GM19193 (cell line): ENCODE measurements around the gene PAPPA2.

Source experiments
- POLR2A ChIP-seq: IDR thresholded peaks from 4 replicates; pipeline ENCODE4 v1.6.1; 2011; ENCODE audit not compliant: insufficient read depth, insufficient read length; ENCODE audit errors: extremely low read depth

PAPPA2 gene

DNA sequence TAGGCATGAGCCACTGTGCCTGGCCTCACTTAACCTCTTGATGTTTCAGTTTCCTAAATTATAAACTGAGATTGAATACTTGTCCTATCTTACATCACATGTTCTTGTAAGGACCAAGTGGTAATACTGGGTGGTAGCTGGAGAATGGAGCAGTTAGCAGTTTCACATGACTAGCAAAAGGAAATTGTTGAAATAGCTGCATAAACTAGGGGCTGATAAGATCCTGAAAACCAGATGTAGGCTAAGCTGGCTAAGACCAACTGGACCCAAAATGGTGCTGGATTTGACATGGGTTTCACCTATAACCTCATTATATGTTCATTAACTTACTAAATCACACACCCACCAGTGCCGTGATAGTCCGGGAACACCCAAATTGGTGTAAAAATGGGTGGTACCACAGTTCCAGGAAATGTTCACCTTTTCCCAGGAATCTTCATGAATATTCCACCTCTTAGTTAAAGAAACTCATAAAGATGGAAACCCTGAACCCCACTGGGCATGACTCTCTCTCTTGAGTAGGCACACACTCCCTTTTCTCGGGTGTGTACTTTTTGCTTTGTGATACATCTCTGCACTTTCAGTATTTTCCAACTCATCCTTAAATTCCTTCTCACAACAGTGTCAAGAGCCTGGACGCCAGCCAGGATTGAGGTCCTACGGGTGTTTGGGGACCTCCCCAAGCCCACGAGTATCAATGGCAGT, at the start of gene PAPPA2:
TSS of gene PAPPA2 (plus strand) at position 502 of the 705 bp plus-strand sequence. CDS start 93,148 bp downstream, outside the sequence.
- TF ChIP-seq POLR2A, result no peak

DNA sequence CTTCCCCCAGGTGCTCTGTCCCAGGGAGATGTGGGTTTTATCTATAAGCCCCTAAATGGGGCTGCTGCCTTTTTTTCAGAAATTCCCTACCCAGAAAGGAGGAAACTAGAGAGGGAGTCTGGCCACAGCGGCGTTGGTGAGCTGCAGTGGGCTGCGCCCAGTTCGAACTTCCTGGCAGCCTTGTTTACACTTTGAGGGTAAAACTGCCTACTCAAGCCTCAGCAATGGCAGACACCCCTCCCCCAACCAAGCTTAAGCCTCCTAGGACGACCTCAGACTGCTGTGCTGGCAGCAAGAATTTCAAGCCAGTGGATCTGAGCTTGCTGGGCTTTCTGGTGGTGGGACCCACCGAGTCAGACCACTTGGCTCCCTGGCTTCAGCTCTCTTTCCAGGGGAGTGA, 46.2 kb upstream of the PAPPA2 start:
- no peak for TF ChIP-seq POLR2A

DNA sequence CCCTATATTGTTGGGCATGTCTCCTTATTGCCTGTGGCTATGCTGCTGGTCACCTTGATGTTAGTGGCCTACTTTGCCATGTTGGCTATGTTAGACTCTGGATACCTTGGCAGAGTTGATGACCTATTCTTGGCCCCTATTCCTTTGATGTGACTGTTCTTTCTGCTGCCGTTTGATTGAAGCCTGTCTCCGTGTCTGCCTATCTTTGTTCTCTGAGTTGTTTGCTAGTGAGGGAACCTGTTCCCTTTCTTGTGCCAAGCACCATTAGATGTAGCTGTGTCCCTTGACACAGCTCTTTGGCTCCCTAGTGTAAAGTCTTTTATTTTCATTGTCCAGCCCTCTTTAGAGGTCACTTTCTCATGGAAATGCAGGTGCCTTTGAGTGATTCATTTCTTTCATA, 28.7 kb upstream of the PAPPA2 start:
- no peak for TF ChIP-seq POLR2A

- no peak for TF ChIP-seq POLR2A
Measured at GRCh38 chr1:176436251-176436650, 26.7 kb upstream of the PAPPA2 start.

GRCh38 chr1:176440176-176440575, 22.8 kb upstream of the PAPPA2 start:
- no peak for TF ChIP-seq POLR2A

GRCh38 chr1:176444286-176444685, 18.7 kb upstream of the PAPPA2 start:
- no peak for TF ChIP-seq POLR2A

- TF ChIP-seq POLR2A, result no peak
Measured at GRCh38 chr1:176445402-176445801, 17.6 kb upstream of the PAPPA2 start.

DNA sequence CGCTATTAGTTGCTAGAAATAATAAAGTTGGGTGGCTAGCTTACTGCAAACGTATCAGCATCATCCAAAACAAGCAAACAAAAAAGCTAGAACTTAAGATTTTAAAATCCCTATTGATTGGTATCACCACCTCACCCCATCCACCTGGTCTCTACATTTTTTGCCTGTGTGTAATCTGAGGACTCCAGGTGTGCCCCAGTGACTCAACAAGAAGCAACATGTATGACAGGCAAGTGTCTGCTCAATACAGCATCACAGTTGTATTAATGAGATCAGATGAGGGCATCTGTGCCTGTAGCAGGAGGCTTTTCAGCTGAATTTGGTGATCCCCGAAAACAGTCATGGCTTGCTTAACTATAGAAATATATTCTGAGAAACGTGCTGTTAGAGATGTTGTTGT, 14.6 kb upstream of the PAPPA2 start:
- TF ChIP-seq POLR2A, result no peak

GRCh38 chr1:176450526-176450925, 12.4 kb upstream of the PAPPA2 start:
- TF ChIP-seq POLR2A, result no peak

DNA sequence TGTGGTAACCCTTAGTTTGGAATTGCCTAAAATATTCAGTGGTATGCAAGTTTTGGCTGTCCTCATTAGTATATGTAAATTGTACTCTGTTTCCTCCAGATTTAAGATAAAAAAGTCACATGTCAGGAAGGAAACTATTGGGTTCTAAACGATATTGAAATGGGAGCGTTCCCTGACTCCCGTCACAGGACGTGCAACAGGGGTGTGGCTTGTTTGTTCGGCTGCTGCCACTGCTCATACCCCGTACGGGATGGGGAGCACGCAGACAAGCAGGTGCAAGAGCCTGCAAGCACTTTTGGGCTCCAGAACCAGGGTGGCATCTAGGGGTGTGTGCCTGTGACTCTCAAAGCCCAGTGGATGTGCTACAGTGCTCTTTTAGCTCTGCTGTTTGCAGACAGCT, 6.2 kb upstream of the PAPPA2 start:
- TF ChIP-seq POLR2A, result no peak

- no peak for TF ChIP-seq POLR2A
Measured at GRCh38 chr1:176460544-176461336, 2.2 kb upstream of the PAPPA2 start.

DNA sequence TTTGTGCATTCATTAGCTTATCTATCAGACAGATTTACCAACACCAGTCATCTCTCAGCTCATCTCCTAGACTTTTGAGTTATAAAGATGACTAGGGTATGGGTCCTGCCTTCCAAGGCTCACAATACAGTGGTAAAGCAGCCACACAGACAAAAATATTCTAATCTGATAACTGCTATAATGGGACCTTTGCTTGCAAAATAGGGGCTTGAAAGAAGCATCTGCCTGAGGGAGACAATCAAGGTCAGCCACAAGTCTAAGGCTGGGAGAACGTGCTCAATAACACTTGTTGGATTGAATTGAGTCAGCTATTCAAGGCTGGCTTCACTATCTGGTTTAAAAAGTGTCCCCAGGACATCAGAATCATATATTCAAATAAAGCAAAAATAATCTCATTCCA, 1.4 kb upstream of the PAPPA2 start:
- TF ChIP-seq POLR2A, result no peak

- no peak for TF ChIP-seq POLR2A
Measured at GRCh38 chr1:176466514-176466913, 3.5 kb downstream of the PAPPA2 start.

DNA sequence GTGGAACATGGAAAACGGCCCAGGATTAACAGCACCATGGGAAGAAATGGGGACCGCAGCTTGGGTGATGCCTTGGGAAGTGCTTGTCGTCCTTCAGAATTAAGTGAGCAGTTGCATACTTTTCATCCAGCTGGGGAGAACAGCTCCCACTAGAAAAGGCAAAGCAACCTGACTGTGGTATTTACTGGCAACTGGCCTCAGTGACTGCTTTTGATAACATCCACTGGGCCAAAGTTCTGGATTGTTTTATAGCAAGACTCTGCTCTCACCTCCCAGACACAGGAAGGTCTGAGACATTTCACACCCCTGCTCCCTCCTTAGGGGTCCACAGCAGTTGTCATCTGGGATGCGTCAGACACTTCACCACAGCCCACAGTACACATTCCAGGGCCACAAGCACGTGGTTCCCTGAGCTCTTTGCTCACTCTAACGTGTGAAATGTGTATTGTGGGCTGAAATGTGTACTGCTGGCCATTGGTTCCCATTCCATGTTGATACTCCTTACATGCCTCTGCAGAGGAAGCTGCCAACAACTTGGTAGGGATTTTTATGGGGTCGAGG, 6.6 kb downstream of the PAPPA2 start:
- no peak for TF ChIP-seq POLR2A

DNA sequence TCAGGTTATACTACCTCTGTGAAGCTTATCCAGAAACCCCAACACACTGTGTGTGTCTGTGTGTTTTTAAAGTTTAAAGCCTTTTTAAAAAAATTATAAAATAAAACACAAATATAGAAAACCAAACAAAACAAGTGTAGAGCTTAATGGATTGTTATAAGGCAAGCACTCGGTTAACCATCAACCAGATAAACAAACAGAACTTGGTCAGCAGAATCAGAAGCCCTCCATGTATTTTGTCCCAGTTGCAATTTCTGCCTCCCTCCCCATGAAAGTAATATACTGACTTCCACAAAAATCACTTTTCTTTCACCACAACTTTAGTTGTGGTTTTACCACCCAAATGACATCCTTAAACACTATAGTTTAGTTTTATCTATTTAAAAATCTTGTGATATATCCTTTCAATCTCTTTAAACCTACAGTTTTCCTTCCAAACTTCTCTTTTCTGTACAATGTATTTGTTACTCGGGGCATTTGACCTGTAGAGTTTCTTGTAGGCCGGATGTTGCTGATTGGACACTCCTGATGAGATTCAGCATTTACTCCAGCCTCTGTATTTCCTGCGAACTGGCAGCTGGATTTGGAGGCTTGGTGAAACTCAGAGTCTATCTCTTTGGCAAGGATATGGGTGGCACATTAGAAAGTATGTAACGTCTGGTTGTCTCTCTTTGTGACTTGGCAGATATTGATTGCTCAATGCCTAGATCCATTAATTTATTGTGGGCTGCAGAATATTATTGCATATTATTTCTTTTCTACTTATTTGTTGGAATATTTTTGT, 8.6 kb downstream of the PAPPA2 start:
- no peak for TF ChIP-seq POLR2A
